OCI-LY7 (cell line): ENCODE results near the gene SMIM11.
"Not testable (repeated sequence)": the region's sequence is repeated elsewhere in the genome, so short reads cannot be mapped to it uniquely, and the experiment has no call there.

ENCODE experiments used
- CTCF ChIP-seq: fragments of 200-600 bp; sonication (generic); conservative IDR thresholded peaks from 2 replicates; pipeline ENCODE4 v1.5.1; 2014; ENCODE audit warnings: mild to moderate bottlenecking, antibody characterized with exemption, low read length, moderate library complexity, mixed read lengths
- EZH2phosphoT487 ChIP-seq: fragments of 200-600 bp; sonication (generic); IDR thresholded peaks from 2 replicates; pipeline ENCODE4 v1.6.1; 2018; ENCODE audit warnings: low read depth, borderline replicate concordance, mild to moderate bottlenecking, mixed run types, antibody characterized with exemption, low read length, moderate library complexity, mixed read lengths

- not testable (repeated sequence) for TF ChIP-seq CTCF, EZH2phosphoT487
Measured at GRCh38 chr21:34427339-34427738, 52.0 kb downstream of the SMIM11 start.
